Stimulated activated CD8-positive, alpha-beta memory T cell treated with anti-CD3 and anti-CD28 coated beads, Interleukin-2, amount 100 ng/mL, for 48 hours (primary cell): ENCODE results near the gene NCOA4.
A peak's percentile ranks its signal among the peaks of the same experiment; 100 is the strongest.
"Not testable (repeated sequence)": the region's sequence is repeated elsewhere in the genome, so short reads cannot be mapped to it uniquely, and the experiment has no call there.

Source experiments
- DNase-seq, 2 donors: peaks; one replicate each; pipeline ENCODE4 v3.0.0-alpha.2; 2020; ENCODE audit warnings: low read depth in 2 of 2

Gene NCOA4

GRCh38 chr10:45983538-45984186 is 46.8 kb downstream of the NCOA4 start:
- not testable (repeated sequence) for DNase-seq

- DNase-seq, result not testable (repeated sequence)
Observed at GRCh38 chr10:45981367-45981766, 49.1 kb downstream of the NCOA4 start.

- not testable (repeated sequence) for DNase-seq
Observed at GRCh38 chr10:45978554-45978953, 51.9 kb downstream of the NCOA4 start.

GRCh38 chr10:45974041-45974440 is 56.4 kb downstream of the NCOA4 start:
- DNase-seq, result not testable (repeated sequence)

- DNase-seq, result not testable (repeated sequence)
Observed at GRCh38 chr10:45972813-45973169, 57.6 kb downstream of the NCOA4 start.

GRCh38 chr10:45972106-45972812 is 58.2 kb downstream of the NCOA4 start, which contains the start of gene TIMM23:
Gene TIMM23, plus strand, starts transcription at chr10:45972489. Its CDS starts 136 bp downstream, at chr10:45972625.
- DNase-seq, result peak; percentile 69 to 83

GRCh38 chr10:45971742-45972105 is 58.7 kb downstream of the NCOA4 start:
- not testable (repeated sequence) for DNase-seq

- DNase-seq, result not testable (repeated sequence)
Observed at GRCh38 chr10:45971019-45971418, 59.4 kb downstream of the NCOA4 start.

GRCh38 chr10:45962686-45963452 is 67.6 kb downstream of the NCOA4 start:
- not testable (repeated sequence) for DNase-seq

- DNase-seq, result not testable (repeated sequence)
Observed at GRCh38 chr10:45957928-45958327, 72.5 kb downstream of the NCOA4 start.

- DNase-seq, result not testable (repeated sequence)
Observed at GRCh38 chr10:45956634-45957033, 73.8 kb downstream of the NCOA4 start.
